Hematopoietic multipotent progenitor cell (in vitro differentiated cells): ENCODE data around the gene UFC1. TPM values are rescaled to one million over a fixed set of nuclear protein-coding genes. Genes with fewer than 3 reads are reported as not detected.
A peak's percentile ranks its signal among the peaks of the same experiment; 100 is the strongest.

Experiments
- DNase-seq, 3 donors: peaks; one replicate each; pipeline ENCODE4 v3.0.0-alpha.2; 2011 to 2015; ENCODE audit warnings: low read depth in 2 of 3, low spot score in 2 of 3
- total RNA-seq: library from RNA; depleted of rRNA; stranded (reverse); fragments of >200 nt; gene quantifications from one replicate; pipeline ENCODE4 v1.2.3, GENCODE V29; 2012

UFC1 gene
- total RNA-seq, 1 donor = 173 TPM

- peak in 1 of 3 donors; percentile 23 for DNase-seq
Measured at GRCh38 chr1:161166669-161167548, 13.1 kb downstream of the UFC1 start.

- DNase-seq = no peak
Measured at GRCh38 chr1:161168906-161169305, 15.1 kb downstream of the UFC1 start.

DNA sequence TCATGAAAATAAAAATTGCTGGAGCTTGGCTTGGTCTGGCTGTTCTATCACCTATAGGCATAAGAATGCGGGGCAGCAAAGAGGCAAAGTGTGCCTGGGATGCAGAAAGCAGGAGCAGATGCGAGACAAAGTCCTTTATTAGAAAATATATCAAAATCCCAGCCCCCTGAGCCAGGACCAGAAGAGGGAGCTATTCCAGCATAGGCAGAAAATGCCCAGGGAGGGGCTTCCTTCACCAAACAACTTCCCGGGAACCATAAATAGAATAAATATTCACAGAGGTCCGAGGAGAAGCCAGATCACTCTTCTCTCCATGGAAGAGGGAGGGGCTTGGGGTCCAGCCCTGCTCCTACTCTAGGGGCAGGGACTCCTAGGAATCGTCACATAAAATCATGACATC lies 17.4 kb downstream of the UFC1 start:
- no peak for DNase-seq

DNA sequence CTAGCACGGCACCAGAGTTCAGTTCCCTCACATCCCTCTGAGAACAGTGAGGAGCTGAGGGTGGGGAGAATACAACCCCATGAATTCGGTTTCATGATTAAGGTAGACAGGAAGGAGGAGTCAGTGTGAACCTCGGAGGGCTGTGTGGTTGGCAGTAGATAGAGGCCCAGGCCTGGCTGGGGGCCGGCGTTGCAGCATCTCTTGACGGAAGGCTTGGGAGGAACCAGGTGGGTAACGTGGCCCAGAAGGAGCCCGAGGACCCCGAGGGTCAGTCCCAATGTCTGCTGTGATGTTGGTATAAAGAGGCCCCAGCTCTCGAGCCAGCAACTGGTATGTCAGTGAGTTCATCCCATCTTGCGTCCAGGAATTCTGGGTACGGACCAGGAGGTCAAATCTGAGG lies 17.9 kb downstream of the UFC1 start:
- DNase-seq = no peak

DNA sequence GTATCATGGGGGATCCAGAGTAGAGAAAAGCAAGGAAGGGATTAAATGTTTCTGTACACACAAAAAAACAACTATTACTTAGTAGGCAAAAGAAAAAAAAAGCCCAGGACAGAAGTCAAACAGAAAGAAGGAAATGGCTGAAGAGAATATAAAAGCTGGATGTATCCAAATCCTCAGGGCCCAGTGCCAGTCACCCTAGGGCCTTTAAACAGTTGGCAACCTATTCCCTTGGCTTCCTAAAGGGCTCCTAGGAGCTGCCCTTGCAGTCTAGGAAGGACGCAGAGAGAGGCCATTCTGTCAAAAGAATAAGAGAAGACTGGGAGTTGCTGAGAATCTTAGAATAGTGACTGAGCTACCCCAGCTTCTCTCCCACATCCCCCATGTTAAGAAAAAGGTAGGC lies 18.6 kb downstream of the UFC1 start:
- DNase-seq = no peak

- no peak for DNase-seq
Measured at GRCh38 chr1:161172776-161173376, 19.1 kb downstream of the UFC1 start.

- no peak for DNase-seq
Measured at GRCh38 chr1:161173711-161174110, 19.9 kb downstream of the UFC1 start.

- DNase-seq = no peak
Measured at GRCh38 chr1:161174911-161175310, 21.1 kb downstream of the UFC1 start.

DNA sequence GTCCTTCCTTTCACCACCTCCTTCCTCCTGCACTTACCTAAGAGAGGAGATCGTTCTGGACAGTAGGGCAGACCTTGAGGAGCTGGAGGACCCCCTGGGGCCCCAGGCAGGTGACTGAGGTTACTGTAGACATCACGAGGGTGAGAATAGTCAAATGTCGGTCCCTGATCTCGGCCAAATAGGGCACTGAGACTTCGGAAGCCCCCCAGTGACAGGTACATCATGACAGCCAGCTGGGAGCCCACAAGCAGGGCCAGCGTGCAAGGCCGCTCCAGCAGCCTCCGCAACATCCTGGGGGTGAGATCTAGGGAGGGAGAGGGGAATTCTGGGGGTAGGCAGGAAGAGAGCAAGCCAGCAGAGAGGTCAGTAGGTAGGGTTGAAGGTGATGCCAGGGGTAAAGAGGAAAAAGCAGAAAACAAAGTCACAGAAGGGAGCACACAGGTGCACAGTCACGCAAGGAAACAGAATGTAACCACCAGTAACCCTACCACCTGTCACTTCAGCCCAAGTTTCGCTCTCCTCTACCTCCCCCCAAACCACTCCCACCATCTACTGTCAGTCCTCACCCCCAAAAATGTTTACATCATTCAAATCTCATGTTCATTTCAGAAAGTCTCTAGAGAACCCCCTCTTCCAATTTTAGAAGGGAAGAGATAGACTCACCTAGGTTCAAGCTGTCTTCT lies 22.1 kb downstream of the UFC1 start:
- no peak for DNase-seq

- DNase-seq = no peak
Measured at GRCh38 chr1:161176468-161177111, 22.8 kb downstream of the UFC1 start.

- DNase-seq = peak; percentile 81 to 87 (median 86)
Measured at GRCh38 chr1:161177112-161177935, 23.5 kb downstream of the UFC1 start, which contains the start of gene B4GALT3. Gene B4GALT3, minus strand, starts transcription at chr1:161177507. Its CDS starts 1,447 bp downstream, at chr1:161176060.

- DNase-seq = no peak
Measured at GRCh38 chr1:161177936-161178244, 24.1 kb downstream of the UFC1 start.

GRCh38 chr1:161179698-161180097 lies 25.9 kb downstream of the UFC1 start:
- no peak for DNase-seq

GRCh38 chr1:161180639-161181038 lies 26.9 kb downstream of the UFC1 start:
- DNase-seq = peak in 1 of 3 donors; percentile 54

- DNase-seq = peak in 1 of 3 donors; percentile 36
Measured at GRCh38 chr1:161182214-161182613, 28.4 kb downstream of the UFC1 start.

- DNase-seq = peak; percentile 54 to 99 (median 95)
Measured at GRCh38 chr1:161185282-161185682, 31.5 kb downstream of the UFC1 start.

- DNase-seq = peak in 1 of 3 donors; percentile 45
Measured at GRCh38 chr1:161185732-161186311, 32.0 kb downstream of the UFC1 start.

GRCh38 chr1:161187311-161187710 lies 33.5 kb downstream of the UFC1 start:
- no peak for DNase-seq

DNA sequence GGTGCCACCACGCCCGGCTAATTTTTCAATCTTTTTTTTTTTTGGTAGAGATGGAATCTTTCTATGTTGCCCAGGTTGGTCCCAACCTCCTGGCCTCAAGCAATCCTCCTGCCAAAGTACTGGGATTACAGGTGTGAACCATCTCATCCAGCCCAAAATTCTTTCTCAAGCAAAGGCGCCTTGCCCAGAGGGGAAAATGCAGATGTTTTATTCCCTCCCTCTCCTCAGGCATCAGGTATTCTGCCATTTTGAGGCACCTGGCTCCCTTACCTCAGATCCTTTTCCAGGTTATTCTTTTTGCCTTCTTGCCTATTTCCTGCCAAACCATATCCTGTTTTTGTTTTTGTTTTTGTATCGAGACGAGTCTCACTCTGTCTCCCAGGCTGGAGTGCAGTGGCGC lies 34.6 kb downstream of the UFC1 start:
- no peak for DNase-seq

- no peak for DNase-seq
Measured at GRCh38 chr1:161189036-161189435, 35.3 kb downstream of the UFC1 start.
